Motor neuron (in vitro differentiated cells): Measurements from ENCODE around the gene POU2AF2. TPM values are rescaled to one million over a fixed set of nuclear protein-coding genes. Genes with fewer than 3 reads are reported as not detected.
"Not testable (repeated sequence)": the region's sequence is repeated elsewhere in the genome, so short reads cannot be mapped to it uniquely, and the experiment has no call there.

Experiments
- ATAC-seq, 8 experiments: fragments of 200-7000 bp; cut with Tn5 transposase; replicated peaks in 6 of 8; 2 replicates each; pipeline ENCODE4 v1.8.0; 2021; ENCODE audit warnings: mild to moderate bottlenecking in 8 of 8, moderate library complexity in 8 of 8
- H3K27ac ChIP-seq, 2 donors: fragments of 250-450 bp; sonication (Bioruptor Pico); 2 replicates each; pipeline ENCODE4 v1.9.0; 2021; ENCODE audit warnings: antibody characterized with exemption in 2 of 2, mild to moderate bottlenecking in 2 of 2, moderate library complexity in 1 of 2
- H3K4me1 ChIP-seq, 2 donors: fragments of 250-450 bp; sonication (Bioruptor Pico); replicated peaks in 1 of 2; 2 replicates each; pipeline ENCODE4 v1.6.1; 2021; ENCODE audit warnings: antibody characterized with exemption in 2 of 2, mild to moderate bottlenecking in 2 of 2, moderate library complexity in 1 of 2
- H3K4me3 ChIP-seq, 5 donors: fragments of 250-450 bp; sonication (Bioruptor Pico); 2 replicates each; pipeline ENCODE4 v1.9.0; 2021; ENCODE audit warnings: antibody characterized with exemption in 5 of 5, mild to moderate bottlenecking in 5 of 5, moderate library complexity in 4 of 5
- WGBS, 10 experiments: fragments of 450-650 bp; shearing (Covaris generic); methylation state at CpG; one replicate each; pipeline ENCODE4 v1.0.0; 2022; 5-methylcytosine and 5-hydroxymethylcytosine counted together
- in situ Hi-C, 9 experiments: fragments of 400-800 bp; cut with MboI; loops; one replicate each; pipeline ENCODE4 v1.15.0; 2021; ENCODE audit warnings: low sequenced_read_pairs in 9 of 9, low pct_unique_long_range_greater_than_20kb in 2 of 9; ENCODE audit not compliant: unreplicated experiment in 9 of 9
- total RNA-seq, 8 experiments: library from RNA; unstranded; fragments of 300-600 nt; gene quantifications; 2 replicates each; pipeline versions ENCODE4 v1.2.3 to v1.2.4, GENCODE V29; 2022

Gene POU2AF2, protein sequence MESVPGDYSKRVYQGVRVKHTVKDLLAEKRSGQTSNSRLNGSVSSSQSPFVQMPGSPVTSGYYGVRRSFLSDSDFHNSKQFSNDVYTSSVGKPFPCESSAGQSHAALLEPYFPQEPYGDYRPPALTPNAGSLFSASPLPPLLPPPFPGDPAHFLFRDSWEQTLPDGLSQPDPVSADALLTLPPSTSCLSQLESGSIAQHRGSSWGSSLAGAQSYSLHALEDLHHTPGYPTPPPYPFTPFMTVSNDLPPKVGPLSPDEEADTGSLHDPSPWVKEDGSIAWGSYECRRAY
- total RNA-seq = 1 to 10 TPM in 2 of 8 experiments, under 1 TPM in 2, not detected in 4; 0.31 to 1.6 (median 0.77) TPM

- in situ Hi-C loops = loop anchor here in 4 of 9 experiments (25.0 kb wide), 1 partner anchor 783 kb away; no protein-coding TSS in a partner anchor
- WGBS, 10 experiments = 0 to 100% (median 71%) methylated on average over 1 of the region's 1 CpG; no CpG with 5 or more reads in 1 of the 10 experiments
Observed at GRCh38 chr11:111245425-111245824, at the start of gene POU2AF2. POU2AF2 (plus strand) TSS chr11:111245725; CDS start chr11:111245854, 129 bp downstream.

DNA sequence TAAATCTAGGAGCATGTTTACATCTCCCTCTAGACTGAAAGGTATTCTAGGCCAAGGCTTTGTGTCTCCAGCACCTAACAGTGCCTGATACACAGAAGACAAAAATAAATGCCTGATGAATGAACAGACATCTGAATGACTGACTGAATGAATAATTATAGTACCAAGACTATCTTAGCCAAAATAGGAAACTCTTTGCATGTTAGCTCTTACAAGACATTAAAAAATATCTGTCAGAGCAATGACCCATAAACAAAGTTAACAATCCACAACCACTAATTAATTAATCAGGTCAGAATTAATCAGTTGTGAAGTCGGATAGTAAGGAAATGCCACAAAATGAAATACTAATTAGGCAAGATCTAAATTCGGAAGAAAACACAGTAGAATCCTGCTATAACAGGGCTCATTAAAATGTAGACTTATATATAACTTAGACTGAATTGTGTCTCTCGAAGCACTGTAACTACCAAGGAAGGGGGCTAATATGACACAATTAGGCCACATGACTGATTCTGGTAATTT lies 45.5 kb upstream of the POU2AF2 start:
- WGBS, 10 experiments = 38 to 93% (median 61%) methylated on average over 2 to 3 of the region's 3 CpGs
- no peak overlapping the region for H3K27ac ChIP-seq
- in situ Hi-C loops = loop anchor here in 1 of 9 experiments (25.0 kb wide), 1 partner anchor 738 kb away; no protein-coding TSS in a partner anchor
- no peak overlapping the region for H3K4me3 ChIP-seq
- no peaks in the 10 kb centered on the region for H3K4me1 ChIP-seq
- ATAC-seq = no peak

More at GRCh38 chr11:111245425-111245824, at the start of gene POU2AF2:
- Histone ChIP-seq H3K27ac (no peak within 1 kb of the TSS), H3K4me3 (no peak within 1 kb of the TSS), H3K4me1 (no peaks in the 10 kb centered on the region)
- ATAC-seq = no peak

DNA sequence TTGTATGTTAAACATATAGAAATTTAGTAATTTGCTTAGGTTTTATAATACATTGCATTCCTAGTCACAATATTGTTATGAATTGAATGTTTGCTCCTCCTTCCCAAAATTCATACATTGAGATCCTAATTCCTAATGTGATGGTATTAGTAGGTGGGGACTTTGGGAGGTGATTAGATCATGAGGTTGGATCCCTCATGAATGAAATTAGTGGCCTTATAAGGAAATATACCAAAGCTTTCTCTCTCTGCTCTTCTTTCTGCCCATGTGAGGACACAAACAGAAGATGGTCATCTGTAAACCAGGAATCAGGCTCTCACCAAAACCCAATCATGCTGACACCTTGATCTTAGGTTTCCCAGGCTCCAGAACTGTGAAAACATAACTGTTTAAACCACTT lies 41.3 kb upstream of the POU2AF2 start:
- Histone ChIP-seq H3K4me1 (no peaks in the 10 kb centered on the region), H3K27ac (no peak overlapping the region), H3K4me3 (no peak overlapping the region)
- ATAC-seq = peak in 2 of 8 experiments; percentile 55 to 57
- in situ Hi-C loops = loop anchor here in 1 of 9 experiments (25.0 kb wide), 1 partner anchor 742 kb away; no protein-coding TSS in a partner anchor

DNA sequence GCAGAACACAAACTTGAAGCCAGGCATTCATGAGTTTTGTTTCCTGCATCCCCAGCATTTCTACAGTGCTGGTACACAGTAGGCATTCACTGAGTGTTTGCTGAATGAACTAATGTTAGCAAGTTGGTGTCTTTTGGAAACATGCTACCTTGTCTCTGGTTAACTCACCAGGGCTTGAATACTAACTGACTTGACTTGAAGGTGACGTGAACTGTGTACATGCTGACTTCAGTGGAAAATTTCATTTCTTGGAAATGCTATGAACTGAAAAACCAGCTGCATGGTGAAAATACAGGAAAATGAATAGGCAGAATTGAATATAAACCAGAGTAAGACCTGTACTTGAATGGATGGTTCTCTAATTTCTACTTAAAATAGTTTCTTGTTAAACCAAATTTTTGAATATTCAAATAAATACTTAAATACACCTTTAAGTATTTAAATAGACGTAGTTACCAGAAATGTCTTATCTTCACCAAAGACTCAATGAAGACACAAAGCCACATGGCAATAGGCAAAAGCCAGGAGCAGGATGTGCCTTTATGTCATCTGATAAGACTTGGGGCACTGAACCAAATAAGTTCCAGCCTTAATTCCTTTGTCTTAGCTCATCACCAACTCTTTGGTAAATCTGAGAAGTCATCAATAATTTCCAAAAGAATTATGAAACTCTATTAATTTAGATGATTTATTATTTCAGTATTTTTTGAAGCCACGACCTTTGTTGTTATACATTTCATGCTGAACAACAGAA lies 39.7 kb upstream of the POU2AF2 start:
- Histone ChIP-seq H3K4me1 (no peaks in the 10 kb centered on the region), H3K4me3 (no peak overlapping the region), H3K27ac (no peak overlapping the region)
- 33 to 93% (median 80%) methylated on average over 1 to 3 of the region's 3 CpGs for WGBS, 10 experiments
- no peak for ATAC-seq
- in situ Hi-C loops = loop anchor here in 1 of 9 experiments (25.0 kb wide), 1 partner anchor 744 kb away; no protein-coding TSS in a partner anchor

DNA sequence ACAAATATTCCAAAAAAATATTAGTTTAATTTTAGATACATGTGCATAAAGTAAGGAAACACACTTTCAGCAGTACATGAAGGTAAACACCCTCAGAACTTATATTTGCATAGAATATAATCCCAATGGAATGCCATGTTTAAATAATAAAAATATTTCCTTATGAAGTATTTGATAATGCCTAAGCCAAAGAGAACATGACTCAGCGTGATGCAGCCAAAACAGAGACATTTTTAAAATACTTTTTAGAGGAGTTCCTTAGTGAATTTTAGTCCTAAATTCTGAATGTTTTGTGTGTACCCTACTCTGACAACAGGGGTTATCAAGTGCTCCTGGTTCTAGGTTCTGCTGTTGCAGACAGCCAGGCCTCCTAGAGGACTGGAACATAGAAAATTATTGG lies 39.1 kb upstream of the POU2AF2 start:
- Histone ChIP-seq H3K4me1 (no peaks in the 10 kb centered on the region), H3K4me3 (no peak overlapping the region), H3K27ac (no peak overlapping the region)
- peak in 3 of 8 experiments; percentile 44 to 78 (median 55) for ATAC-seq
- in situ Hi-C loops = loop anchor here in 1 of 9 experiments (25.0 kb wide), 1 partner anchor 744 kb away; no protein-coding TSS in a partner anchor
- WGBS, 10 experiments = 0 to 90% (median 54%) methylated on average over 1 of the region's 1 CpG; no CpG with 5 or more reads in 2 of the 10 experiments

GRCh38 chr11:111207213-111207612 lies 38.3 kb upstream of the POU2AF2 start:
- 70 to 100% (median 98%) methylated on average over 2 of the region's 2 CpGs; no CpG with 5 or more reads in 2 of the 10 experiments for WGBS, 10 experiments
- no peak overlapping the region for H3K4me3 ChIP-seq
- no peak for ATAC-seq
- H3K27ac ChIP-seq = no peak overlapping the region
- in situ Hi-C loops = loop anchor here in 1 of 9 experiments (25.0 kb wide), 1 partner anchor 745 kb away; no protein-coding TSS in a partner anchor
- H3K4me1 ChIP-seq = no peaks in the 10 kb centered on the region

DNA sequence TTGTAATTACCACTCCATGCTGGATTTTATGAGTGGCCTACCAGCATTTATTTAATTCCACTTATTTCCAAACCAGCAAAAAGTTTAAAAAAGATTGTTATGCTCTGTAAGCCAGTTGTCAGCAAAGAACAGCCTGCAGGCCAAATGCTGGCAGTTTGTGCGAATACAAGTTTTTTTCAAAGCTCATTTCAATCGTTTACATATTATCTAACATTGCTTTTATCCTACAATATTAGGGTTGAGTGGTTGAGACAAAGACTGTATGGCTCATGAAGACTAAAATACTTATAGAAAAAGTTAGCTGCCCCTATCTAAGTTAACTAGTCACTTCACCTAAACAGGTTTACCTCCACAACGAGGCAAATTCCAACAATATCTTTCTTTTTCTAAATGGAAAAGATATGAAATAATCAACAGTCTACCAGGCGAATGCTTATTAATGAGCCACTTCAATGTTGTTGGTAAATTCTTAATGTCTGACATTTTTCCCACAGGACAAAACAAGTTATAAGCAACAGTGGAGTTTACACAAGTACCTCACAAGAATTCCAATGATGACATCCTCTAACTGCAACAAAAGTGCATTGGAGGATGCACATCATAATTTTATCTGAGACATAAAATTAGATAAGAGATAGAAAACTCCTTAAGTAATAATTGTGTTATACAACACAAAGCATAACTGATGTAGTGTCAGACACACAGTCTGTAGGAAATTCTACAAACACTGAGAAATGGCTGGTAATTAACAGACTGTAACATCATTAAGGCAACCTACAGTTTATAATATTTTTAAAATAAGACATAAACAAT lies 35.8 kb upstream of the POU2AF2 start:
- in situ Hi-C loops = loop anchor here in 1 of 9 experiments (25.0 kb wide), 1 partner anchor 747 kb away; no protein-coding TSS in a partner anchor
- Histone ChIP-seq H3K4me1 (no peaks in the 10 kb centered on the region), H3K27ac (no peak overlapping the region), H3K4me3 (no peak overlapping the region)
- WGBS, 10 experiments = 40 to 77% (median 62%) methylated on average over 1 to 4 of the region's 4 CpGs
- ATAC-seq = no peak

GRCh38 chr11:111213256-111213655 lies 32.3 kb upstream of the POU2AF2 start:
- no peak for ATAC-seq
- H3K27ac ChIP-seq = no peak overlapping the region
- H3K4me3 ChIP-seq = no peak overlapping the region
- in situ Hi-C loops = loop anchor here in 1 of 9 experiments (25.0 kb wide), 1 partner anchor 751 kb away; no protein-coding TSS in a partner anchor
- H3K4me1 ChIP-seq = no peaks in the 10 kb centered on the region
- WGBS, 10 experiments = 40 to 92% (median 82%) methylated on average over 1 to 2 of the region's 3 CpGs; no CpG with 5 or more reads in 6 of the 10 experiments

GRCh38 chr11:111220721-111221120 lies 24.8 kb upstream of the POU2AF2 start:
- no peak overlapping the region for H3K4me3 ChIP-seq
- no peak overlapping the region for H3K27ac ChIP-seq
- ATAC-seq = no peak
- no peaks in the 10 kb centered on the region for H3K4me1 ChIP-seq
- in situ Hi-C loops = loop anchor here in 1 of 9 experiments (25.0 kb wide), 1 partner anchor 758 kb away; no protein-coding TSS in a partner anchor

- in situ Hi-C loops = loop anchor here in 1 of 9 experiments (25.0 kb wide), 1 partner anchor 759 kb away; no protein-coding TSS in a partner anchor
- 28 to 100% (median 92%) methylated on average over 2 to 4 of the region's 4 CpGs for WGBS, 10 experiments
- Histone ChIP-seq H3K27ac (no peak overlapping the region), H3K4me3 (no peak overlapping the region), H3K4me1 (no peaks in the 10 kb centered on the region)
- no peak for ATAC-seq
Observed at GRCh38 chr11:111221208-111221607, 24.3 kb upstream of the POU2AF2 start.

GRCh38 chr11:111221936-111222335 lies 23.6 kb upstream of the POU2AF2 start:
- H3K4me3 ChIP-seq, H3K4me1 ChIP-seq, ATAC-seq, H3K27ac ChIP-seq: not testable (repeated sequence)
- in situ Hi-C loops = loop anchor here in 1 of 9 experiments (25.0 kb wide), 1 partner anchor 760 kb away; no protein-coding TSS in a partner anchor
- 100% methylated on average over 3 of the region's 39 CpGs; no CpG with 5 or more reads in 9 of the 10 experiments for WGBS, 10 experiments
